GM23338 (cell line): ENCODE data around the gene CD74.

Source experiments
- CTCF ChIP-seq, 2 experiments: fragments of 200-600 bp in 1 of 2; sonication (generic) in 1 of 2; conservative IDR thresholded peaks; 2 replicates each; pipeline versions ENCODE4 v1.5.1 to v1.6.1; 2016 to 2017; ENCODE audit warnings: antibody characterized with exemption in 2 of 2, low read depth in 2 of 2, mild to moderate bottlenecking in 2 of 2, moderate library complexity in 1 of 2
- EZH2 ChIP-seq: fragments of 200-600 bp; sonication (generic); IDR thresholded peaks from one replicate; pipeline ENCODE4 v1.8.0; 2017; ENCODE audit warnings: antibody characterized with exemption, mild to moderate bottlenecking, low read depth; ENCODE audit not compliant: unreplicated experiment
- JUNB ChIP-seq: IDR thresholded peaks from one replicate; pipeline ENCODE4 v1.6.1; 2016; ENCODE audit warnings: antibody characterized with exemption; ENCODE audit not compliant: unreplicated experiment
- POLR2AphosphoS5 ChIP-seq: IDR thresholded peaks from 2 replicates; pipeline ENCODE4 v1.6.1; 2016; ENCODE audit warnings: antibody characterized with exemption, low read depth

GRCh38 chr5:150429410-150429873, 16.7 kb upstream of the CD74 start:
- TF ChIP-seq CTCF (conservative IDR thresholded peaks at IDR 0.05; ENCODE audit: low read depth in 2 of 2): no peak
- no peak for TF ChIP-seq EZH2
- TF ChIP-seq JUNB: no peak
- no peak for TF ChIP-seq POLR2AphosphoS5
